Loucy (cell line): Measurements from ENCODE around the gene ELAVL2.

Experiments
- H2AFZ ChIP-seq: fragments of 200-600 bp; sonication (generic); 2 replicates; pipeline ENCODE4 v1.6.0; 2016; ENCODE audit warnings: antibody characterized with exemption, mild to moderate bottlenecking, low read length, moderate library complexity
- H3F3A ChIP-seq: fragments of 200-600 bp; 2 replicates; pipeline ENCODE4 v1.6.0; 2016; ENCODE audit warnings: antibody characterized with exemption, low read depth, mild to moderate bottlenecking
- H3K27me3 ChIP-seq: fragments of 200-600 bp; sonication (generic); 2 replicates; pipeline ENCODE4 v1.6.1; 2014; ENCODE audit warnings: low read length, mild to moderate bottlenecking; ENCODE audit not compliant: insufficient read depth, poor library complexity, severe bottlenecking
- H3K36me3 ChIP-seq: fragments of 200-600 bp; sonication (generic); 2 replicates; pipeline ENCODE4 v1.6.1; 2016; ENCODE audit warnings: low read length; ENCODE audit not compliant: insufficient read depth
- H3K4me1 ChIP-seq: fragments of 200-600 bp; sonication (generic); 2 replicates; pipeline ENCODE4 v1.5.1; 2014; ENCODE audit warnings: low read length, mild to moderate bottlenecking; ENCODE audit not compliant: insufficient read depth, poor library complexity, severe bottlenecking
- H3K4me2 ChIP-seq: fragments of 200-600 bp; sonication (generic); 2 replicates; pipeline ENCODE4 v1.6.0; 2014; ENCODE audit warnings: antibody characterized with exemption, low read length, low read depth, mild to moderate bottlenecking; ENCODE audit not compliant: poor library complexity, severe bottlenecking
- H3K4me3 ChIP-seq: fragments of 200-600 bp; sonication (generic); 2 replicates; pipeline ENCODE4 v1.5.1; 2014; ENCODE audit warnings: low read length, mild to moderate bottlenecking, mixed read lengths; ENCODE audit not compliant: poor library complexity, severe bottlenecking
- H3K79me2 ChIP-seq: fragments of 200-600 bp; sonication (generic); 2 replicates; pipeline ENCODE4 v1.6.1; 2014; ENCODE audit warnings: low read length; ENCODE audit not compliant: insufficient read depth
- H3K9ac ChIP-seq: fragments of 200-600 bp; sonication (generic); 2 replicates; pipeline ENCODE4 v1.6.0; 2014; ENCODE audit warnings: mild to moderate bottlenecking, low read depth, low read length, moderate library complexity; ENCODE audit not compliant: poor library complexity, severe bottlenecking
- H3K9me2 ChIP-seq: fragments of 200-600 bp; sonication (generic); replicated peaks from 2 replicates; pipeline ENCODE4 v1.6.1; 2016; ENCODE audit warnings: low read depth, low read length, mixed read lengths
- H3K9me3 ChIP-seq: fragments of 200-600 bp; sonication (generic); 2 replicates; pipeline ENCODE4 v1.6.1; 2014; ENCODE audit warnings: mild to moderate bottlenecking, antibody characterized with exemption, low read length, low read depth; ENCODE audit not compliant: insufficient read depth
- H4K20me1 ChIP-seq: fragments of 200-600 bp; sonication (generic); 2 replicates; pipeline ENCODE4 v1.6.0; 2014; ENCODE audit warnings: antibody characterized with exemption, low read length, mild to moderate bottlenecking; ENCODE audit not compliant: insufficient read depth, poor library complexity, severe bottlenecking
- CTCF ChIP-seq: fragments of 200-600 bp; sonication (generic); conservative IDR thresholded peaks from 2 replicates; pipeline ENCODE4 v1.5.1; 2014; ENCODE audit warnings: mild to moderate bottlenecking, antibody characterized with exemption, low read length
- EZH2phosphoT487 ChIP-seq: fragments of 200-600 bp; IDR thresholded peaks from 2 replicates; pipeline ENCODE4 v1.6.1; 2018; ENCODE audit warnings: antibody characterized with exemption, mild to moderate bottlenecking, moderate library complexity, borderline replicate concordance

The ELAVL2 gene

DNA sequence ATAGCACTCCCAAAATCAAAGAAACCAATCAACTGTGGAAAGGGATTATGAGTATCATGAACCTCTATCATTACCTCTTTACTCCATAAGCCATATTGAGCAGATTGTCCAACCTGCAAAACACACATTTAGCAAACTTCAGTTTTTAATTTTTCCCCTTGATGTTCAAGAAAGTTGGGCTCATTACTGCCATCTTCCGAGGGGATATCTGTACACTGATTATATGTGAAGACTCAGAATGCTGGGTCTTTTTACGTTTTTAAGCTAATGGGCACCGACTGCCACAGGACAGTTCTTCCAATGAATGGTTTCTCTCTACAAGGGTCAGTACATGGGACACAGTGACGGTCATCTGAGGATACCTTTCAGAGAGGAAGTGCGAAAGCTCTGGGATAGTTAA lies 132.7 kb downstream of the ELAVL2 start:
- Histone ChIP-seq H3K79me2 (no peaks in the 10 kb centered on the region), H3K36me3 (no peaks in the 10 kb centered on the region), H3K4me2 (no peak overlapping the region), H3K9me3 (no peaks in the 10 kb centered on the region; the same call in 1 of the 2 replicates), H3K9ac (no peak overlapping the region), H3K4me1 (no peaks in the 10 kb centered on the region), H4K20me1 (no peaks in the 10 kb centered on the region), H3K27me3 (no peaks in the 10 kb centered on the region), H3F3A (no peaks in the 10 kb centered on the region), H3K4me3 (no peak overlapping the region), H3K9me2 (no peaks in the 10 kb centered on the region), H2AFZ (no peak overlapping the region)
- TF ChIP-seq EZH2phosphoT487 (no peak), CTCF (no peak)

DNA sequence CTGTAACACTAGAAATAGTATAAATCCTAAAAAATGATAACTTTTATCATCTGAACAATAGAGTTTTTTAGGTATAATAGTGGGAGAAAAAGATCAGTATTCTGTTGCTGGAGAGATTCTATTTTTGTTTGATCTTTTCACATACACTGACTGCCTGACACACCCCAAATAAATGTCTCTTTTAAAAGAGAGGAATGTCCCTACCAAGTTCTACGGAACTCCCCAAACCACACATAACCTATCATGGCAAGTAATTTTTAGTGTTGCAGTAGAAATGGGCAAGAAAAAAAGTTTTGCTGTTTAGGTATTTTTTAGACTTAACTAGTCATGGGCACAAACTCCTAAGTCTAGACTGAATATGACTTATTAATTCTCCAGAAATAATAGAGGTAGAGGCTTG lies 139.1 kb downstream of the ELAVL2 start:
- Histone ChIP-seq H3K4me2 (no peak overlapping the region), H3K9me3 (no peaks in the 10 kb centered on the region), H3K4me1 (no peaks in the 10 kb centered on the region), H3K79me2 (no peaks in the 10 kb centered on the region), H4K20me1 (no peaks in the 10 kb centered on the region), H3F3A (no peaks in the 10 kb centered on the region), H3K27me3 (no peaks in the 10 kb centered on the region), H3K36me3 (no peaks in the 10 kb centered on the region), H2AFZ (no peak overlapping the region), H3K9ac (no peak overlapping the region), H3K4me3 (no peak overlapping the region), H3K9me2 (no peaks in the 10 kb centered on the region)
- TF ChIP-seq CTCF (no peak), EZH2phosphoT487 (no peak)

DNA sequence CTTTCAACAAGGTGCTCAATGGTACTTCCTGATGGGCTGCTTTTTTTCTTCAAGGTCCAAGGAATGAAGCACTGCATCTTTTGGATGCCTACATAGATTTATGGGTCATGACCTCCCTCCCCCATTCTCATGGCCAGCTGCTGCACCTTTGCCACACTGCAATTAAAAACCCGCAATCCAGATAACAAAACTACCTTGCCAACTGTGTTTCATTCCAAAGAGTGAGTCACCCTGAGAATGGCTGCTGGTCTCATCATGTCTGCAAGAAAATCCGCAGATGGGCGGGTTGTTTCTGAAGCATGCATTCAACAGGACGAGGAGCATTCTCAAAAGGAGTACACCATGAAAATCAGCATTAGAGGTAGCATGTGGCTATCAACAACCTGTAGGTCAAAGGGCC lies 139.8 kb downstream of the ELAVL2 start:
- Histone ChIP-seq H3K27me3 (no peaks in the 10 kb centered on the region), H2AFZ (no peak overlapping the region), H3K4me2 (no peak overlapping the region), H3K9ac (no peak overlapping the region), H3K79me2 (no peaks in the 10 kb centered on the region), H3K9me3 (no peaks in the 10 kb centered on the region), H3K4me3 (no peak overlapping the region), H4K20me1 (no peaks in the 10 kb centered on the region), H3K36me3 (no peaks in the 10 kb centered on the region), H3F3A (no peaks in the 10 kb centered on the region), H3K4me1 (no peaks in the 10 kb centered on the region), H3K9me2 (no peaks in the 10 kb centered on the region)
- no peak for TF ChIP-seq CTCF
- TF ChIP-seq EZH2phosphoT487, result no peak
